ENCODE results near the gene PAXX. TPM values are rescaled to one million over a fixed set of nuclear protein-coding genes. Genes with fewer than 3 reads are reported as not detected.
A peak's percentile ranks its signal among the peaks of the same experiment; 100 is the strongest.

The PAXX gene, protein sequence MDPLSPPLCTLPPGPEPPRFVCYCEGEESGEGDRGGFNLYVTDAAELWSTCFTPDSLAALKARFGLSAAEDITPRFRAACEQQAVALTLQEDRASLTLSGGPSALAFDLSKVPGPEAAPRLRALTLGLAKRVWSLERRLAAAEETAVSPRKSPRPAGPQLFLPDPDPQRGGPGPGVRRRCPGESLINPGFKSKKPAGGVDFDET
- total RNA-seq (2014; rRNA removed; shearing (Covaris generic)): 31.7 and 46.0 TPM in 2 replicates
- 73.3 and 77.5 TPM in 2 replicates for polyA plus RNA-seq (2015; cell fraction: cytosol; rRNA removed)
- polyA plus RNA-seq (2015; cell fraction: nucleus; rRNA removed): 608 and 666 TPM in 2 replicates

GRCh38 chr9:136991993-136992818 lies at the start of gene PAXX:
Gene PAXX (plus strand): TSS chr9:136992422. CDS start chr9:136992444, 22 bp downstream.
- in situ Hi-C loops (cut with HindIII; ENCODE audit: low pct_unique_long_range_greater_than_20kb, low sequenced_read_pairs): no loop called here
- DNase-seq (ENCODE audit: low read depth, low spot score): peak; percentile 90

GRCh38 chr9:136942881-136943230 lies 49.4 kb upstream of the PAXX start:
- in situ Hi-C loops (cut with HindIII; ENCODE audit: low pct_unique_long_range_greater_than_20kb, low sequenced_read_pairs): loop anchor here (25.0 kb wide), 2 partner anchors 94 to 131 kb away; partner anchors contain the start of genes ABCA2, FUT7, NPDC1 and RABL6
- no peak for DNase-seq (ENCODE audit: low read depth, low spot score)

DNA sequence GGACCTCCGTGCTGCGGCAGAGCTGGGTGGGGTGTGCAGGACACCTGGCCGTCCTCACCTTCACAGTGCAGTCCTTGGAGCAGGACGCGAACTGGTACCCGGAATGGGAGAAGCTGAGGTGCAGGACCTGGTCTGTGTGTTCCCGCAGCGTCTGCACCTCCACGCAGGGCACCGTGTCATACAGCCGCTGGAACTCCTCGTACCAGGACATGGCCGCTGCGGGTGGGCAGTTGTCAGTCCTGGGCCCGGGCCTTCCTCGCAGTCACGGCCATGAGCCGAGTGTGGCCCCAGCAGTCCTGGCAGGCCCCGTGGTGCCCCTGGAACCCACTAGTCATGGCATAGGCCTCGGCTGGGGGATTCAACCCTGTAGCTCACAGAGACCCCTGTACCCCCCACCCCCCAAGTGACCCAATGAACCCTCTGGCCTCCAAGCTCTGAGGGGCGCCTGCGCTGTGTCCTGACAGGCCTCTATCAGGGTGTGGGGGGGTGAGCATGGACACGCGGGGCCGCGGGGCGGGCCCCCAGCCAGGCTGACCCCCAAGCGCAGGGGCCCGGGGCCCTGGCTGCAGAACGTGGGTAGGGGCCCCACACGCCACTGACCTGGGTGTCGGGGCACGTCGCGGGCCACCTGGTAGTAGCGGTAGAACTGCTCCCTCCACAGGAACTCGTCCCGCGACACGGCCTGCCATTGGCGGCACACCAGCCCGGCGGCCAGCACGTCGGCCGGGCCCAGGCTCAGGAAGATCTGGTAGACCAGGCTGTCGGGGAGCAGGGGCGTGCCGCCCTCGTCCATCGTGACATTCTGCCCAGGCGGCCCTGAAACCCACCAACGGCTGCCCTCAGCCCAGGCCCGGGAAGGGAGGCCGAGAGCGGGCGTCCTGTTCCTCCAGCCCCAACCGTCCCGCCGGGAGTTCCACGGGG lies 48.7 kb upstream of the PAXX start:
- no peak for DNase-seq (ENCODE audit: low read depth, low spot score)

GRCh38 chr9:136944212-136944518 lies 48.1 kb upstream of the PAXX start:
- DNase-seq (ENCODE audit: low read depth, low spot score): peak; percentile 43
- in situ Hi-C loops (cut with HindIII; ENCODE audit: low pct_unique_long_range_greater_than_20kb, low sequenced_read_pairs): loop anchor here (25.0 kb wide), 2 partner anchors 93 to 132 kb away; partner anchors contain the start of genes ABCA2, FUT7, NPDC1 and RABL6

More for the DNA sequence above, 48.7 kb upstream of the PAXX start:
- in situ Hi-C loops (cut with HindIII; ENCODE audit: low pct_unique_long_range_greater_than_20kb, low sequenced_read_pairs): loop anchor here (25.0 kb wide), 2 partner anchors 94 to 131 kb away; partner anchors contain the start of genes ABCA2, FUT7, NPDC1 and RABL6

GRCh38 chr9:136944519-136945332 lies 47.5 kb upstream of the PAXX start, which contains the start of the genes C8G and FBXW5:
Gene C8G (plus strand): TSS chr9:136945243. CDS start chr9:136945321, 78 bp downstream.
Gene FBXW5 (minus strand): TSS chr9:136944738. CDS start chr9:136944083, 655 bp downstream.
- in situ Hi-C loops (cut with HindIII; ENCODE audit: low pct_unique_long_range_greater_than_20kb, low sequenced_read_pairs): loop anchor here (25.0 kb wide), 2 partner anchors 93 to 132 kb away; partner anchors contain the start of genes ABCA2, FUT7, NPDC1 and RABL6
- DNase-seq (ENCODE audit: low read depth, low spot score): peak; percentile 93

GRCh38 chr9:136945333-136946227 lies 46.6 kb upstream of the PAXX start:
- DNase-seq (ENCODE audit: low read depth, low spot score): no peak
- in situ Hi-C loops (cut with HindIII; ENCODE audit: low pct_unique_long_range_greater_than_20kb, low sequenced_read_pairs): loop anchor here (25.0 kb wide), 2 partner anchors 92 to 133 kb away; partner anchors contain the start of genes ABCA2, FUT7, NPDC1 and RABL6

DNA sequence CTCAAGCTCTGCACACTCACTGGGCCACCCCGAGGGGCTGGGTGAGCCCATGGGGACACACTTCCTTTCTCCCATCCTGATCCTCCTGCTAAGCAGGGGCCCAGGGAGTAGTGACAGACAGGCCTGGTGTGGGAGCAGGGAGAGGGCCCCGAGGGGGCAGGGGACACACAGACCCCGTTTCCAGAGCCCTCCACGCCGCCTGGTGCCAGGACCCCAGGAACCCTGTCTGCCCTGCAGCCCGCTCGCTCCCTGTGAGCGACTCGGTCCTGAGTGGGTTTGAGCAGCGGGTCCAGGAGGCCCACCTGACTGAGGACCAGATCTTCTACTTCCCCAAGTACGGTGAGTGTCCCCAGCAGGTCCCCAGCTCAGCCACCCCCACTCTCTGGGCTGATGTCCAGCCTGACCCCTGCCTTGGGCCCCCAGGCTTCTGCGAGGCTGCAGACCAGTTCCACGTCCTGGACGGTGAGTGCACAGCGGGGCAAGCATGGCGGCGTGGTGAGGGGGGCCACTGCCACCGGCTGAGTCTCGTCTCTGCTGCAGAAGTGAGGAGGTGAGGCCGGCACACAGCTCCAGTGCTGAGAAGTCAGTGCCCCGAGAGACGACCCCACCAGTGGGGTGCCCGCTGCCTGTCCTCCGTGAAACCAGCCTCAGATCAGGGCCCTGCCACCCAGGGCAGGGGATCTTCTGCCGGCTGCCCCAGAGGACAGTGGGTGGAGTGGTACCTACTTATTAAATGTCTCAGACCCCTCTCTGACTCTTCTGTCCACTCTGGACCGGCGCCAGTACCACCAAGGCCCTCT lies 45.8 kb upstream of the PAXX start:
- in situ Hi-C loops (cut with HindIII; ENCODE audit: low pct_unique_long_range_greater_than_20kb, low sequenced_read_pairs): loop anchor here (25.0 kb wide), 2 partner anchors 91 to 134 kb away; partner anchors contain the start of genes ABCA2, FUT7, NPDC1 and RABL6

DNA sequence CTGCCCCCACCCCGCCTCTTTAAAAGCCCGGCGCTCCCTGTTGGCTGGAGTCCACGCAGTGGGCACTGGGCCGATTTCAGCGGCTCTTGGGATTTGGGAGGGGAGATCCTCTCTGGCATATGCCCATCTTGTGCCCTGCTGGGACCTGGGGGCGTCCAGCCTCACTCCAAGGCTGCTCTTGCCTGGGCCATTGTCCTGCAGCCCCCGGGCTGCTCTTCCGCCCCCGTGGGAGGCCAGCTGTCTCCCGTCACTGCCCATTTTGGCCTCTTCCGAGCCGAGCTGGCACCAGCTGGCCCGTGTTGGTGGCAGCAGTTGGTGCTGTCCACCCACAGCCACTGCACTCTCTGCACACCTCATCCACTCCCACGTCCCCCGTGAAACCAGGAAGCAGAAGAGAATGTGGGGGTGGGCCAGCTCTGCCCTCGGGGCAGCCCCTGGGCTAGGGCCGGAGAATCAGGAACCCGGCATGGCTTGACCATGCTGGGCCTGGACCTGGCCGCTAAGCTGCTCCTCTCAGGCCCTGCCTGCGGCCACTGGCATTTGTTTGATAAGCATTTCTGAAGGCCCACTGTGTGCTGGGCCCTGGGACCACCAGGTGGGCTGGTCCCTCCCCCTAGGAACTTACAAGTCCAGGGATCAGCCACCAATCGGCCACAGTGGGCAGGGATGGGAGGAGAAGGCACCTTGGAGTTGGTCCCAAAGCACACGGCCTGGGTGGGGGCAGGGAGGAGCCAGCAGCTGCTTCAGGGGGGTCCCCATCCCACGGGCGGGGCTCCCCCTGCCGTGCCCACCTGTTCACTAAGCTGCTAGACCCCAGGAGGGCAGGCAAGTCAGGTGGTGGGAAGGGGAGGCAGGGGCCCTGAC lies 45.0 kb upstream of the PAXX start:
- in situ Hi-C loops (cut with HindIII; ENCODE audit: low pct_unique_long_range_greater_than_20kb, low sequenced_read_pairs): loop anchor here (25.0 kb wide), 2 partner anchors 90 to 135 kb away; partner anchors contain the start of genes ABCA2, FUT7, NPDC1 and RABL6
- DNase-seq (ENCODE audit: low read depth, low spot score): no peak

More for the DNA sequence above, 45.8 kb upstream of the PAXX start:
- no peak for DNase-seq (ENCODE audit: low read depth, low spot score)

- in situ Hi-C loops (cut with HindIII; ENCODE audit: low pct_unique_long_range_greater_than_20kb, low sequenced_read_pairs): loop anchor here (25.0 kb wide), 2 partner anchors 89 to 136 kb away; partner anchors contain the start of genes ABCA2, FUT7, NPDC1 and RABL6
Measured at GRCh38 chr9:136947955-136948510, 44.2 kb upstream of the PAXX start.

GRCh38 chr9:136949239-136949816 lies 42.9 kb upstream of the PAXX start:
- in situ Hi-C loops (cut with HindIII; ENCODE audit: low pct_unique_long_range_greater_than_20kb, low sequenced_read_pairs): loop anchor here (25.0 kb wide), 2 partner anchors 88 to 137 kb away; partner anchors contain the start of genes ABCA2, FUT7, NPDC1 and RABL6

More at GRCh38 chr9:136947955-136948510, 44.2 kb upstream of the PAXX start:
- peak; percentile 64 for DNase-seq (ENCODE audit: low read depth, low spot score)

GRCh38 chr9:136949817-136950655 lies 42.2 kb upstream of the PAXX start:
- DNase-seq (ENCODE audit: low read depth, low spot score): peak; percentile 91
- in situ Hi-C loops (cut with HindIII; ENCODE audit: low pct_unique_long_range_greater_than_20kb, low sequenced_read_pairs): loop anchor here (25.0 kb wide), 2 partner anchors 87 to 138 kb away; partner anchors contain the start of genes ABCA2, FUT7, NPDC1 and RABL6

More at GRCh38 chr9:136949239-136949816, 42.9 kb upstream of the PAXX start:
- no peak for DNase-seq (ENCODE audit: low read depth, low spot score)

GRCh38 chr9:136950656-136951276 lies 41.5 kb upstream of the PAXX start:
- DNase-seq (ENCODE audit: low read depth, low spot score): no peak
- in situ Hi-C loops (cut with HindIII; ENCODE audit: low pct_unique_long_range_greater_than_20kb, low sequenced_read_pairs): no loop called here
